ENCODE data around the gene POP4.
A peak's percentile ranks its signal among the peaks of the same experiment; 100 is the strongest.
"Not testable (repeated sequence)": the region's sequence is repeated elsewhere in the genome, so short reads cannot be mapped to it uniquely, and the experiment has no call there.

The POP4 gene

GRCh38 chr19:29605653-29606419, at the start of gene POP4:
TSS of gene POP4 (plus strand) at chr19:29606283. CDS start at chr19:29606319, 36 bp downstream.
- DNase-seq = peak; percentile 87

- DNase-seq = not testable (repeated sequence)
These were observed 47.0 kb upstream of the POP4 start for GRCh38 chr19:29559110-29559509.

DNA sequence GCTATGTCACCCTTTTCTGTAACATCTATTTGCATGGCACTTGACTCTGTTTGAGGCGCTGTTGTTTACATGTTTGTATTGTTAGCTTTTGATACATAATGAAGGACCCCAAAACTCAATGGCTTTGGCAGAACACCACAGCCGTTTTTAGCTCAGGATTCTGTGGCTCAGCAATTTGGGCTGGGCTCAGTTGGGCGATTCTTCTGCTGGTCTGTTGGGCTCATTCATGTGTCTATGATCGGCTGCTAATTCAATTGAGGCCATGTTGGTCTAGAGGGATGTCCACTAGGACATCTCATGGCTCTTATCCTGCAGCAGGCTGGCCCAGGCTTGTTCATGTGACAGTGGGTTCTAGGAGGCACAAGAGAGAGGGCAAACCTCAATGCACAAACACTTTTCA, 46.3 kb upstream of the POP4 start:
- no peak for DNase-seq

- DNase-seq = peak; percentile 83
These were observed 45.6 kb upstream of the POP4 start for GRCh38 chr19:29560313-29561075.

DNA sequence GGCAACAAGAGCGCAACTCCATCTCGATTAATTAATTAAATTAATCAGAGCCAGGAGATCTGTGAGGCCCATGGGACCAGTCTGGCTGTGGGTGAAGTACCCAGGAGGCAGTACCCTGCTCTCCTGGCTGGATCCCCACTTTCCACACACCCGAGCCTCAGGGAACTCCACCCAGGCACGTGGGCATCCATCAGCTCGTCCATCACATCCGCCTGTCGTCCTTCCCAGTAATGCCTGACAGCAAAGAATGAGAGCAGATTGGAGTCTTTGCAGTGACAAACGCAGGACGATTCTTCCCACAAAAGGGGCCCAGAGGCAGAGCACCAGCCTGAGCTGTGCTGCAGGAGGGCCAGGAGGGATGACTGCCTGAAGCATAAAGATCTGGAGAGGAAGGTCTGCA, 44.5 kb upstream of the POP4 start:
- no peak for DNase-seq

- no peak for DNase-seq
These were observed 43.5 kb upstream of the POP4 start for GRCh38 chr19:29562299-29563297.

- no peak for DNase-seq
These were observed 42.5 kb upstream of the POP4 start for GRCh38 chr19:29563486-29564101.

- DNase-seq = peak; percentile 90
These were observed 41.5 kb upstream of the POP4 start for GRCh38 chr19:29564574-29565005.

DNA sequence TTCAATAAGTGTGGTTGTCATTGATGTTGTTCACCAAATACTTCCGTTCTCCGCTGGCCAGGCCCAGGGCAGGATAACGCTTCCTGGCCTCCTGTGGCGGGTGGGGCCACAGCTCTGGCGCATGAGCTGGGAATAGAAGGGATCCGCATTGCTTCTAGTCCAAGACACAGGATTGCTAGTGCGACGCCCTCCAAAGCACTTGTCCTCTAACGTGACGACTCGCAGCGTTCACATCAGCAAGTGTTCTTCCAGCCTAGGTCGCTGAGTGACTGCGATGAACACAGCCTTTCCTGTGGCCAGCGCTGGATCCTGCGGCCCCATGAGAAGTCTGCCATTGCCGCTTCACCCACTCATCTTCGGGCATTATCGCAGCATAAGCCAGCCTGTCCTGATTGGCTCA, 40.9 kb upstream of the POP4 start:
- no peak for DNase-seq

GRCh38 chr19:29566496-29567054, 39.5 kb upstream of the POP4 start:
- no peak for DNase-seq

- no peak for DNase-seq
These were observed 38.6 kb upstream of the POP4 start for GRCh38 chr19:29567366-29567915.

DNA sequence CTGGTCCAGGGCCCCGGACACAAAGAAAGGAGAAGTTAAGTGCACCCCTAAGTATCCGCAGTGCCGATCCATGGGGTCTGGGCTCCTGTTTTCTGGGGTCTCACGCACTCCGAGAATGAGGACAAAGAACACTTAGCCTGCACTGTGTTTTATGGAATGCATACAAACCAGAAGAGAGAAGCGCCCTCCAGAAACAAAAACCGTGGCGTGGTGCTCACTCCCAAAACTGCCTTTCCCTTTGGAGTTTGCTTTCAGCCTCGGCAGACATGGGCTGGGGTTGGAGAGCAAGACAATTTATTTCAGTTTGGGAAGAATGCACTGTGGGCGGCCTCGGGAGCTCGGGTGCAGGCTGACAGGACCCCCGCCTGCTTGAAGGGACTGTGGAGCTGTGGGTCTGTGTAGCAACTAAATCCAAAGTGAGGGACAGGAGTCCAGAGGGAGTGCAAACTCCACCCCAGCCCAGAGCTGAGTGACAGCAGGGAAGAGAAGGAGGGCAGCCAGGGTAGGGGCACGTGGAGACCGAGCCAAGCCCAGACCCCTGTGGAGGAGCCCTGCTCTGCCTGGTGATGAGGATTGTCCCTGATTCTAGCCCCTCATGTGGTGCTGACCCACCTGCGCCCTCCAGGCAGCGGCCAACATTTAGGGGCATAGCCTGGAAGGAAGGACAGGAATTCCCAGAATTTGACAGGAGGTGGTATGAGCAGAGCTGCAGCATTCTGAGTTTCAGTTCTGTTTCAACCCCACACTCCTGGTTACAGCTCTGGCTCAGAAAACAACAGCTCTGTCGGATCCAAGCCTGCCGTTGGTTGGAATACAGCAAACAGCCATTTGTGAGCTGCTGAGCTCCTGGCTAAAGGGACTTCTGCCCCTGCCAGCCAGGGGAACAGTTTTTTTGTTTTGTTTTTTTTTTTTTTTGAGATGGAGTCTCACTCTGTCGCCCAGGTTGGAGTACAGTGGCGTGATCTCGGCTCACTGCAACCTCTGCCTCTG, 37.8 kb upstream of the POP4 start:
- DNase-seq = no peak

GRCh38 chr19:29569038-29569911, 36.8 kb upstream of the POP4 start:
- DNase-seq = no peak

GRCh38 chr19:29571181-29571580, 34.9 kb upstream of the POP4 start:
- no peak for DNase-seq

DNA sequence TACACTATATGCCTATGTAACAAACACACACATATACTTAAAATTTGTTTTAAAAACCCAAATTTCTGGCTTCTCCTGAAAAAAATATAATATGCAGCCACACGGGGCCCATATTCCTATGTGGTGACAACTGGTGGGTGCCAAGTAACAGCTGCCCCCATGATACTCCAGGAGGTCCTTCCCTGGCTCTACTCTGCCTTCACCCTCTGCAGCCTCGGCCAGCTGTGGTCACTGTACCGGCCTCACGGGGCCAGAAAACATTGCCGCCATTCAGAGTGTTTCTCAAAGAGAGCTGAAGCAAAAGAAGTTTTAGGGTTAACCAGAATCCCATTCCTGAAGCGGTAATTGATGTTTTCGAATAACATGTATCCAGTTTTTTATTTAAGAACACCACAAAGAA, 32.6 kb upstream of the POP4 start:
- DNase-seq = no peak

- DNase-seq = no peak
These were observed 31.6 kb upstream of the POP4 start for GRCh38 chr19:29574510-29574909.

GRCh38 chr19:29576046-29576606, 30.0 kb upstream of the POP4 start:
- DNase-seq = no peak

GRCh38 chr19:29576761-29577648, 29.1 kb upstream of the POP4 start:
- no peak for DNase-seq
